Endothelial cell of umbilical vein (primary cell): Measurements from ENCODE around the gene NXN. TPM values are rescaled to one million over a fixed set of nuclear protein-coding genes. Genes with fewer than 3 reads are reported as not detected.

ENCODE experiments used
- BruUV-seq: library from RNA; stranded (reverse); fragments of 400-500 nt; replicated peaks from 2 replicates; lab custom pipeline; 2021; lab: Mats Ljungman, UMichigan
- CTCF ChIA-PET: fragments of 300-600, 350-600 bp; sonication (Branson Sonifier 250); formaldehyde crosslinking; loops from one replicate; lab custom pipeline; 2021; ENCODE audit warnings: antibody characterized with exemption, inconsistent platforms; lab: Charles Lee
- POLR2A ChIA-PET: fragments of 300-600, 350-600 bp; sonication (Branson Sonifier 250); formaldehyde crosslinking; loops from one replicate; lab custom pipeline; 2021; ENCODE audit warnings: antibody characterized with exemption, inconsistent platforms; lab: Charles Lee
- DNase-seq: peaks from one replicate; pipeline ENCODE4 v3.0.0-alpha.2; 2011; ENCODE audit warnings: low read depth, low spot score
- FAIRE-seq: peaks from 2 replicates; lab custom pipeline; 2011; peaks lifted over from hg19 to GRCh38; lab: Jason Lieb, UNC
- H2AFZ ChIP-seq: 2 replicates; pipeline ENCODE4 v1.6.0; 2012; ENCODE audit warnings: low read depth, low read length, control low read depth, inconsistent platforms
- H3K27ac ChIP-seq: 2 replicates; pipeline ENCODE4 v1.5.1; 2011; ENCODE audit warnings: low read depth, mild to moderate bottlenecking, control low read depth, low read length, moderate library complexity; ENCODE audit not compliant: insufficient read depth
- H3K27me3 ChIP-seq, 2 experiments: 2 replicates each; pipeline versions ENCODE4 v1.6.0 to v1.6.1; 2011; ENCODE audit warnings: low read length in 2 of 2, mixed read lengths in 1 of 2; ENCODE audit not compliant: control insufficient read depth in 2 of 2, insufficient read depth in 2 of 2
- H3K36me3 ChIP-seq, 2 experiments: 2 replicates in 1 of 2; 3 replicates in 1 of 2; pipeline ENCODE4 v1.5.1; 2011; ENCODE audit warnings: low read length in 2 of 2, mild to moderate bottlenecking in 1 of 2, moderate library complexity in 1 of 2; ENCODE audit not compliant: control insufficient read depth in 2 of 2, insufficient read depth in 2 of 2; ENCODE audit errors: extremely low read depth in 1 of 2
- H3K4me1 ChIP-seq: 3 replicates; pipeline ENCODE4 v1.5.1; 2011; ENCODE audit warnings: mild to moderate bottlenecking, low read length; ENCODE audit not compliant: control insufficient read depth, insufficient read depth; ENCODE audit errors: extremely low read depth
- H3K4me2 ChIP-seq: 2 replicates; pipeline ENCODE4 v1.6.1; 2011; ENCODE audit warnings: low read length, control low read depth, mixed read lengths; ENCODE audit not compliant: insufficient read depth
- H3K4me3 ChIP-seq, 3 experiments: fragments of 200-600 bp in 1 of 3; sonication (generic), shearing (Covaris generic) in 1 of 3; replicated peaks in 1 of 3; 2 replicates each; pipeline ENCODE4 v1.5.1; 2011 to 2016; ENCODE audit warnings: control low read depth in 3 of 3, low read length in 3 of 3, mild to moderate bottlenecking in 2 of 3, inconsistent platforms in 1 of 3, low read depth in 1 of 3, moderate library complexity in 1 of 3; ENCODE audit not compliant: insufficient read depth in 1 of 3
- H3K79me2 ChIP-seq: 2 replicates; pipeline ENCODE4 v1.6.0; 2012; ENCODE audit warnings: low read length, inconsistent platforms; ENCODE audit not compliant: control insufficient read depth, insufficient read depth
- H3K9ac ChIP-seq: replicated peaks from 2 replicates; pipeline ENCODE3; 2011; ENCODE audit warnings: low read length, control low read depth; ENCODE audit not compliant: insufficient read depth; ENCODE audit errors: extremely low read depth
- H3K9me1 ChIP-seq: replicated peaks from 3 replicates; pipeline ENCODE4 v1.6.0; 2011; ENCODE audit warnings: mild to moderate bottlenecking, low read length; ENCODE audit not compliant: control insufficient read depth, insufficient read depth; ENCODE audit errors: extremely low read depth
- H3K9me3 ChIP-seq: replicated peaks from 2 replicates; pipeline ENCODE4 v1.5.1; 2012; ENCODE audit warnings: low read length, inconsistent platforms; ENCODE audit not compliant: control insufficient read depth, insufficient read depth
- H4K20me1 ChIP-seq: replicated peaks from 2 replicates; pipeline ENCODE3; 2011; ENCODE audit warnings: mild to moderate bottlenecking, low read length; ENCODE audit not compliant: control insufficient read depth, insufficient read depth; ENCODE audit errors: extremely low read depth
- EZH2 ChIP-seq: IDR thresholded peaks from 2 replicates; pipeline ENCODE4 v1.6.1; 2012; ENCODE audit warnings: borderline replicate concordance, low read depth, mild to moderate bottlenecking, moderate library complexity, low read length, inconsistent platforms; ENCODE audit not compliant: severe bottlenecking
- FOS ChIP-seq: IDR thresholded peaks from 2 replicates; pipeline ENCODE4 v1.6.1; 2011; ENCODE audit warnings: mild to moderate bottlenecking, low read length, moderate library complexity, borderline replicate concordance; ENCODE audit not compliant: insufficient read depth
- GATA2 ChIP-seq: IDR thresholded peaks from 2 replicates; pipeline ENCODE4 v1.7.0; 2011; ENCODE audit warnings: low read depth, mild to moderate bottlenecking, moderate library complexity, mixed read lengths, low read length; ENCODE audit not compliant: insufficient read length, insufficient read depth
- JUN ChIP-seq: IDR thresholded peaks from 2 replicates; pipeline ENCODE4 v1.6.1; 2011; ENCODE audit warnings: borderline replicate concordance, low read depth; ENCODE audit not compliant: insufficient read length, insufficient read depth
- MYC ChIP-seq: IDR thresholded peaks from one replicate; pipeline ENCODE4 v1.6.1; 2011; ENCODE audit warnings: mild to moderate bottlenecking, low read depth, low read length
- POLR2A ChIP-seq: IDR thresholded peaks from 2 replicates; pipeline ENCODE4 v1.6.1; 2012; ENCODE audit warnings: low read depth, mild to moderate bottlenecking, control low read depth, low read length
- POLR2AphosphoS5 ChIP-seq: IDR thresholded peaks from 2 replicates; pipeline ENCODE4 v1.6.1; 2012; ENCODE audit warnings: low read depth, mild to moderate bottlenecking, control low read depth, low read length, moderate library complexity; ENCODE audit not compliant: insufficient read depth
- dilution Hi-C: fragments of 300-500 bp; cut with MboI; formaldehyde crosslinking; loops from one replicate; pipeline ENCODE4 v1.15.0; 2019; ENCODE audit warnings: low sequenced_read_pairs; ENCODE audit not compliant: extremely low pct_ligation_motif_present
- intact Hi-C: fragments of 100-400 bp; cut with micrococcal nuclease; formaldehyde crosslinking; loops from one replicate; pipeline ENCODE4 v1.10.0; 2022
- polyA plus RNA-seq, 4 experiments: library from polyadenylated mRNA; depleted of rRNA in 3 of 4; stranded (reverse) in 3 of 4; unstranded in 1 of 4; fragments of >200 nt; gene quantifications; 2 replicates each; pipeline versions ENCODE4 v1.2.1 to v1.2.3, GENCODE V29; 2011 to 2012; ENCODE audit warnings: missing spikeins in 1 of 4
- total RNA-seq: library from RNA; stranded (reverse); gene quantifications from 2 replicates; pipeline ENCODE4 v1.2.3, GENCODE V29; 2021
- TF ChIP-seq, protein P1 (sequence below): IDR thresholded peaks from 2 replicates; pipeline ENCODE4 v1.6.1; 2011; ENCODE audit not compliant: insufficient read depth, insufficient read length
- TF ChIP-seq, protein P2 (sequence below), 2 donors: IDR thresholded peaks; 1 replicate in 1 of 2; 2 replicates in 1 of 2; pipeline ENCODE4 v1.5.1; 2011; ENCODE audit warnings: low read length in 2 of 2, mild to moderate bottlenecking in 2 of 2, moderate library complexity in 2 of 2, control low read depth in 1 of 2, inconsistent platforms in 1 of 2, low read depth in 1 of 2; ENCODE audit not compliant: insufficient read depth in 1 of 2; ENCODE audit errors: extremely low read depth in 1 of 2

Gene NXN
- total and polyA plus RNA-seq, 2 donors (not counting 3 experiments of a cell fraction or from before 2014, with no cell fraction given): 69.5 to 77.3 TPM

- Histone ChIP-seq H3K9ac (peak overlapping the region; percentile 64), H3K9me3 (no peaks in the 10 kb centered on the region), H3K4me2 (peak overlapping the region; percentile 53), H3K9me1 (no peaks in the 10 kb centered on the region), H3K27ac (peak overlapping the region; percentile 79), H3K36me3 (peaks cover 0 to 3% of the 10 kb centered on the region in 2 experiments), H2AFZ (peak overlapping the region; percentile 78), H3K79me2 (peaks cover 2% of the 10 kb centered on the region), H3K4me1 (peaks cover 20% of the 10 kb centered on the region), H4K20me1 (no peaks in the 10 kb centered on the region), H3K4me3 (peak overlapping the region in 1 of 3 experiments; percentile 1), H3K27me3 (no peaks in the 10 kb centered on the region)
- CTCF ChIA-PET: interaction anchor here (1.0 to 2.4 kb wide), 5 partner anchors 12 to 121 kb away, joined by 3 to 9 read pairs (median 6); partner anchors contain the start of gene NXN
- intact Hi-C loops: loop anchor here (1.0 kb wide), 1 partner anchor 13 kb away; no protein-coding TSS in a partner anchor
- dilution Hi-C loops: no loop called here
- TF ChIP-seq EZH2 (no peak), GATA2 (no peak), POLR2AphosphoS5 (no peak), JUN (peak; percentile 11), MYC (no peak), FOS (peak; percentile 58), POLR2A (no peak)
- TF ChIP-seq, protein P1, sequence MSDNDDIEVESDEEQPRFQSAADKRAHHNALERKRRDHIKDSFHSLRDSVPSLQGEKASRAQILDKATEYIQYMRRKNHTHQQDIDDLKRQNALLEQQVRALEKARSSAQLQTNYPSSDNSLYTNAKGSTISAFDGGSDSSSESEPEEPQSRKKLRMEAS: no peak
- TF ChIP-seq, protein P2, sequence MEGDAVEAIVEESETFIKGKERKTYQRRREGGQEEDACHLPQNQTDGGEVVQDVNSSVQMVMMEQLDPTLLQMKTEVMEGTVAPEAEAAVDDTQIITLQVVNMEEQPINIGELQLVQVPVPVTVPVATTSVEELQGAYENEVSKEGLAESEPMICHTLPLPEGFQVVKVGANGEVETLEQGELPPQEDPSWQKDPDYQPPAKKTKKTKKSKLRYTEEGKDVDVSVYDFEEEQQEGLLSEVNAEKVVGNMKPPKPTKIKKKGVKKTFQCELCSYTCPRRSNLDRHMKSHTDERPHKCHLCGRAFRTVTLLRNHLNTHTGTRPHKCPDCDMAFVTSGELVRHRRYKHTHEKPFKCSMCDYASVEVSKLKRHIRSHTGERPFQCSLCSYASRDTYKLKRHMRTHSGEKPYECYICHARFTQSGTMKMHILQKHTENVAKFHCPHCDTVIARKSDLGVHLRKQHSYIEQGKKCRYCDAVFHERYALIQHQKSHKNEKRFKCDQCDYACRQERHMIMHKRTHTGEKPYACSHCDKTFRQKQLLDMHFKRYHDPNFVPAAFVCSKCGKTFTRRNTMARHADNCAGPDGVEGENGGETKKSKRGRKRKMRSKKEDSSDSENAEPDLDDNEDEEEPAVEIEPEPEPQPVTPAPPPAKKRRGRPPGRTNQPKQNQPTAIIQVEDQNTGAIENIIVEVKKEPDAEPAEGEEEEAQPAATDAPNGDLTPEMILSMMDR (IDR thresholded peaks at IDR 0.05; ENCODE audit: extremely low read depth in 1 of 2, insufficient read depth in 1 of 2, low read depth in 1 of 2, low read length in 2 of 2): no peak
- DNase-seq (peak; percentile 80), FAIRE-seq (no peak)
- POLR2A ChIA-PET: no interaction called here
- no TSS peak for BruUV-seq
Measured at GRCh38 chr17:859824-860195, 119.8 kb downstream of the NXN start.
